ENCODE data around the gene NHS.

Gene NHS

GRCh38 chrX:17682259-17682658 lies 307.3 kb downstream of the NHS start:
- peak; percentile 21 for DNase-seq

GRCh38 chrX:17685026-17685425 lies 310.0 kb downstream of the NHS start:
- DNase-seq: no peak

- DNase-seq: no peak
Measured at GRCh38 chrX:17687648-17688047, 312.6 kb downstream of the NHS start.

GRCh38 chrX:17689971-17690409 lies 315.0 kb downstream of the NHS start:
- DNase-seq: peak; percentile 66

- peak; percentile 55 for DNase-seq
Measured at GRCh38 chrX:17692709-17693346, 317.8 kb downstream of the NHS start.

- no peak for DNase-seq
Measured at GRCh38 chrX:17697191-17697590, 322.2 kb downstream of the NHS start.

GRCh38 chrX:17700976-17701375 lies 326.0 kb downstream of the NHS start:
- DNase-seq: no peak

GRCh38 chrX:17703201-17703600 lies 328.2 kb downstream of the NHS start:
- DNase-seq: no peak

GRCh38 chrX:17705211-17705610 lies 330.2 kb downstream of the NHS start:
- no peak for DNase-seq

GRCh38 chrX:17706676-17707075 lies 331.7 kb downstream of the NHS start:
- DNase-seq: peak; percentile 83

- no peak for DNase-seq
Measured at GRCh38 chrX:17707731-17708130, 332.7 kb downstream of the NHS start.

GRCh38 chrX:17710871-17711301 lies 335.9 kb downstream of the NHS start:
- DNase-seq: no peak

- DNase-seq: no peak
Measured at GRCh38 chrX:17713288-17713687, 338.3 kb downstream of the NHS start.

- no peak for DNase-seq
Measured at GRCh38 chrX:17718649-17719165, 343.7 kb downstream of the NHS start.

- no peak for DNase-seq
Measured at GRCh38 chrX:17719711-17720110, 344.7 kb downstream of the NHS start.

- DNase-seq: no peak
Measured at GRCh38 chrX:17721715-17722114, 346.7 kb downstream of the NHS start.

- DNase-seq: no peak
Measured at GRCh38 chrX:17725181-17725580, 350.2 kb downstream of the NHS start.

GRCh38 chrX:17732138-17732783 lies 357.3 kb downstream of the NHS start:
- peak; percentile 55 for DNase-seq

GRCh38 chrX:17735406-17735805 lies 360.4 kb downstream of the NHS start:
- DNase-seq: no peak

- DNase-seq: no peak
Measured at GRCh38 chrX:17736478-17736855, 361.5 kb downstream of the NHS start.

- DNase-seq: peak; percentile 94
Measured at GRCh38 chrX:17736856-17737709, 362.1 kb downstream of the NHS start, which contains the start of gene SCML1. Gene SCML1, plus strand, starts transcription at chrX:17737493. Its CDS starts 6,694 bp downstream, at chrX:17744187.

- no peak for DNase-seq
Measured at GRCh38 chrX:17737710-17737985, 362.6 kb downstream of the NHS start.

- DNase-seq: peak; percentile 39
Measured at GRCh38 chrX:17737986-17738713, 363.1 kb downstream of the NHS start.
